Measurements from ENCODE around the gene URB2. TPM values are rescaled to one million over a fixed set of nuclear protein-coding genes. Genes with fewer than 3 reads are reported as not detected.
A peak's percentile ranks its signal among the peaks of the same experiment; 100 is the strongest.
"Not testable (repeated sequence)": the region's sequence is repeated elsewhere in the genome, so short reads cannot be mapped to it uniquely, and the experiment has no call there.

Gene URB2
- 1 to 10 TPM; 3.6 to 8.4 TPM for total RNA-seq
- long read RNA-seq, full-length matches to known transcripts, result 2 of 8 reads
- long read RNA-seq, partial matches to known transcripts, result 4 of 8 reads
- long read RNA-seq, other reads (novel, unspliced or antisense), result 2 of 8 reads

DNA sequence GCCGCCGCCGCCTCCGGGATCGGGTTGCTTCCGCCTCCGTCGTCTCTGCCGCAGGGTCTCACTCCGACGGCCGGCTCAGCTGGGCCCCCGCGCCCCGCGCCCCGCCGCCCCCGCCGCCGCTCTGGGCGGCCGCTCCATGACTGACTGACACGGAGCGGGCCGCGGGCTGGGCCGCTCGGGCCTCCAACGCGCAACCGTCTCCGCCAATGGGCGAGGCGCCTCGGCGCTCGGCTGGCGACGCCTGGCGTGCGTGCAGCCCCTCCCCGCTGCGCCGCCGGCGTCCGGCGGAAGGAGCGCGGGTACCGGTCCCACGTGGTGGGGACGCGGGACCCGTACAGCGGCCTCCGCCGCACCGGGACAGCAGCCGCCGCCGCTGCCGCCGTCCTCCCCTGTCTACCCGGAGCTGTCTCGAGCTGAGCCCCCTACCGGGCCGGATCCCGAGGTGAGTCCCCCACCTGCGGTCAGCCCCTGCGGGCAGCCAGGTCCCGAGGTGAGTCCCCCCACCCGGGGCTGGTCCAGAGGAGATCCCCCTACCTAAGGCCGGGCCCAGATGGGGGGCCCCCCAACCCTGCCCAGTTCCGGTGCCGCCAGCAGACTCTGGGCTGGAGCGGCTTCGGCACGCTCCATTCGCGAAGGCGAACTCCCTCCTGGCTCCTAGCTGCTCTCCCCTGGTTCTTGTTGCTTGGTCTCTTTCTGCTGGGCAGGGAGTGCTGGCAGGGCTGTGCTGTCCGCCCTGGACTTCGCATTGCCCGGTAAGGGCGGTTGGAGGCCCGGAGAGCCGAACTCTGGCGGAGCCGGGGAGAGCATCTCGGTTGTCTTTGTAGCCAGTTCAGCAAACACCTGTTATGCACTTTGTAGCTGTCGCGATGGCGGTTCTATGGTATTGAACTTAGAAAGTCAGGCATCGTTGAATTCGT lies at the start of gene URB2, which contains the start of gene TAF5L:
Gene URB2, plus strand, starts transcription at position 333 of the 917 bp plus-strand sequence. CDS start 1,387 bp downstream, outside the sequence.
Gene TAF5L, minus strand, starts transcription at position 208 of the 917 bp plus-strand sequence. CDS start 11,640 bp downstream, outside the sequence.
- peak; percentile 90 for DNase-seq
- ATAC-seq, result peak; percentile 98
- intact Hi-C loops (cut with DNase I), result loop anchor here in 1 of 2 donors (2.0 kb wide), 1 partner anchor 67 kb away; the partner anchor contains the start of gene ABCB10

DNA sequence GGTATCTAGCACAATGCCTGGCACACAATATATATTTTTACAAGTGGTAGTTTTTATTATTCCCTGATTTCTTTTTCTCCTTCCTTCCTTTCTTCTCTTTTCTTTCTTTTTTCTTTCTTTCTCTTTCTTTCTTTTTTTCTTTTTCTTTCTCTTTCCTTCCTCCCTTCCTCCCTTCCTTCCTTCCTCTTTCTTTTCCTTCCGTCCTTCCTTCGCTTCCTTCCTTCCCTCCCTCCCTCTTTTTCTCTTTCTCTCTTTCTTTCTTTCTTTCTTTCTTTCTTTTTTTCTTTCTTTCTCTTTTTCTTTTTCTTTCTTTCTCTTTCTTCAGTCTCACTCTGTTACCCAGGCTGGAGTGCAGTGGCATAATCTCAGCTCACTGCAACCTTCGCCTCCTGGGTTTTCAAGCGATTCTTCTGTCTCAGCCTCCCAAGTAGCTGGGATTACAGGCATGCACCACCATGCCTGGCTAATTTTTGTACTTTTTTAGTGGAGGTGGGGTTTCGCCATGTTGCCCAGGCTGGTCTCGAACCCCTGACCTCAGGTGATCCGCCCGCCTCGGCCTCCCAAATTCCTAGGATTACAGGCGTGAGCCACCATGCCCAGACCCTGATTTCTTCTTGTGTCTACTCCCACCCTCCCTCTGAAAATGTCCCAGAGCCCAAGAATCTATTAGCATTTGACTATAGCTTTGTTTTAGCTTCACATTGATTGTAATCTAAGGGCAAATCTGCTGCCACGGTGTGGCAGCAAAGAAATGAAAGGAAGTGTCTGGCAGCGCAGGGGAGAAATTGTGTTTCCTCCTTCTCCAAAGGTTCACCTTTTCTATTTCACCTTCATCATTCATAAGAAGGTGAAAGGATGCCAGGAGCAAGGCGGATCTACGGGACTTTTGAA lies 47.6 kb upstream of the URB2 start:
- no peak for ATAC-seq
- no peak for DNase-seq
- intact Hi-C loops (cut with DNase I), result no loop called here

DNA sequence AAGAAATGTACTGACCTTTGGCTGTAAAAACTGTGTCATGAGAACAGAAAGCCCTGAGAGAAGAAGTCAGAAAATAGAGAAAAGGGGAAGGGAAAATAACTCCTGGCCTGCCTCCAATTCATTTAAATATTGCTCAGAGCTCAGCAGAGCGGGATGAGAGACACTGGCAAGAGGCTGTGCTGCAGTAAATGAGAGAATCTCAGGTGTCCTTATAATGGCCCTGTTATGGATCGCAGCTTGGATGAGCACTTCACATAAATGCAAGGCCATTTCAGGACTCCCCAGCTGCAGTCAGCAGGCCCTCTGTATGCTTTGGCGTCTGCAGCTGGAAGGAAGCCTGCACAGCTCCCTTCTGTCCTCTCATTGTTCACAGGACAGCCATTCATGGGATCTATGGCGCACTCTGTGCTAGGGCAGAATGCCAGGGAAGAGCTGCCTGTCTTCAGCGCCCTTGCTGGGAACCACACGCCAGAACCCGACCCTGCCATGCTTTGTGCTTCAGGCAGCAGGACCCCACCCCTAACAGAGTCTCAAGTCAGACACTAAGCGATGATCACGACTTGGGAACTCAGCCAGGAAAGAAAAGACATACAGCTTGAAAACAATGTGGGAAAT lies 46.9 kb upstream of the URB2 start:
- ATAC-seq (peak; percentile 87 to 91), DNase-seq (peak; percentile 67)
- intact Hi-C loops (cut with DNase I), result no loop called here

DNA sequence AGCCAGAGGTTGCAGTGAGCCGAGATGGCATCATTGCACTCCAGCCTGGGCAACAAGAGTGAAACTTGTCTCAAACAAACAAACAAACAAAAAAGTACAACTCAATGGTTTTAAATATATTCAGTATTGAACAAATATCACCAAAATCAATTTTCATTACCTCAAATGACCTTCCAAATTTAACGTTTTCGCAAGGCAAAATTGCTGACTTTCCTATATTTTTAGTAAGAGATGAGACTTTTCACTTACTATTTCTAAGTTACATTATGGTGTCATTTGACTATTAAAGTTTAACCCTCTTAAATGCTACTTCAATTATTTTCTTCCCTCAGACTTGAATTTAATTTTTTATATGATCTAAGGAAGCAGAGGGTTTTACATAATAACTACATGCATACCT lies 44.6 kb upstream of the URB2 start:
- intact Hi-C loops (cut with DNase I), result no loop called here
- ATAC-seq, result no peak
- no peak for DNase-seq

DNA sequence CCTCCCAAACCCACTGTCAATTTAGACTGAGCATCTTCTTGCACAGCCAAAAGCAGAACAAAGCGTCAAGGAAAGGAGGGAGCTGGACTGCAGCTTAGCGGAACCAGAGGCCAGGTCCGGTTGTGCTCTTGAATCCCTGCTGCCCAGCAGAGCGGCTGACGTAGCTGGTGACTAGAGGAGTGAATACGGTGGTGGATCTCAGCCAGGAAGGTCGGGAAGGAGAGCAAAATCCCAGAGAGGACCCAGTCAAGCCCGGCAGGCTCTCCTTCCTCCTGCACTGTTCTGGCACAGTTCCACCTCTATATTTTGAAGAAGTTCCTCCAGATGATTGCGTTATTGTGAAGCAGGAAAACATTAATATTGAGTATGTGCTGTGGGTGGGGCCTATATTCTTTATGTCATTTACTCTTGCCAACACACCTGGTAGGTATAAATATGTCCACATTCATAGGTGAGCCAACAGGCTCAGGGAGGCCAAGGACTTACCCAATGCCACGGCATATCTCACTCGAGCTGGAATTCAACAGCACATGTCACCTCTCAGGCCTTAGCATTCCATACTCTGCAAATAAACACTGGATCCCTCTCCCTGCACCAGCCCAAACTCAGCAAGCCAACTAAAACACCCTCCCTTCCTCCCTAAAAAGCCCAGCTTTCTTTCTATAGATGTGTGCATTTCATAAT lies 43.9 kb upstream of the URB2 start:
- intact Hi-C loops (cut with DNase I), result no loop called here
- peak; percentile 64 for DNase-seq
- ATAC-seq, result peak; percentile 42 to 79

DNA sequence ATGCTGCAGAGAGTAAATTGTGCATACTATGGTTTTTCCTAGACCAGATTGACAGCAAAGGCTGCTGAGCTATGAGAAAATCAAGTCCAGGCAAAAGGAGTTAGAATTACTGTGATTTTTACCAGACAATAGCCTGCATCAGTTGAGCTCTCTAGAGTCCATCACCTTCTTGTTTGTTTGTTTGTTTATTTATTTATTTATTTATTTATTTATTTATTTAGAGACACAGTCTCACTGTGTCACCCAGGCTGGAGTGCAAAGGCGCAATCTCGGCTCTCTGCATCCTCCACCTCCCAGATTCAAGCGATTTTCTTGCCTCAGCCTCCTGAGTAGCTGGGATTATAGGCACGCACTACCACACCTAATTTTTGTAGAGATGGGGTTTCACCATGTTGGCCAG lies 43.3 kb upstream of the URB2 start:
- intact Hi-C loops (cut with DNase I), result no loop called here
- no peak for ATAC-seq
- DNase-seq, result no peak

DNA sequence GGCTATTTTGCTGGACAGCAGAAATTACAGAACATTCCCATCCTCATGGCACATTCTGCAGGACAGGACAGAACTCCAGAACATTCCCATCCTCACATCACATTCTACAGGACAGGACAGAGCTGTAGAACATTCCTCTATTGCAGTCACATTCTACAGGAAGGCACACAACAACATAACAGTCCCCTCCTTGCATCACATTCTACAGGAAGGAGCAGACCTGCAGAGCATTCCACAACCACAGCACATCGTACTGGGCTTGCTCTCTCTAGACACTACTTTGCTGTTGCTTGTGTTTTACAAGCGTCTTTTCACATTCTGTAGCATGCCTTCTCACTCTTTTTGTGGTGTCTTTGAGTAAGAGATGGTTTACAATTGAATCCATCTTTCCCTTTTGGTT lies 40.7 kb upstream of the URB2 start:
- DNase-seq, result no peak
- intact Hi-C loops (cut with DNase I), result no loop called here
- no peak for ATAC-seq

DNA sequence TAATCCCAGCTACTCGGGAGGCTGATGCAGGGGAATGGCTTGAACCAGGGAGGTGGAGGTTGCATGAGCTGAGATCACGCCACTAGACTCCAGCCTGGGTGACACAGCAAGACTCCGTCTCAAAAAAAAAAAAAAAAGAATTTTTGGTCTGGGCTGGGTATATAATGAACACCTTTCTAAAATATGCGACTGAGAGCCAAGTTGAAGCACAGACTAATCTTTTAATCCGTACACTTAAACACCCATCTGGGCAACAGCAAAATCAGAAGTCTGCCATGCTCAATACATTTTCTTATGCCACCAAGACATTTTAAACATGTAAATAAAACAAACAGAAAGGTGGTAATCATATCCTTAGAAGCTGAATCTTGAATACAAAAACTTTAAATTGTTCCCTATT lies 35.9 kb upstream of the URB2 start:
- DNase-seq (no peak), ATAC-seq (no peak)
- intact Hi-C loops (cut with DNase I), result no loop called here

DNA sequence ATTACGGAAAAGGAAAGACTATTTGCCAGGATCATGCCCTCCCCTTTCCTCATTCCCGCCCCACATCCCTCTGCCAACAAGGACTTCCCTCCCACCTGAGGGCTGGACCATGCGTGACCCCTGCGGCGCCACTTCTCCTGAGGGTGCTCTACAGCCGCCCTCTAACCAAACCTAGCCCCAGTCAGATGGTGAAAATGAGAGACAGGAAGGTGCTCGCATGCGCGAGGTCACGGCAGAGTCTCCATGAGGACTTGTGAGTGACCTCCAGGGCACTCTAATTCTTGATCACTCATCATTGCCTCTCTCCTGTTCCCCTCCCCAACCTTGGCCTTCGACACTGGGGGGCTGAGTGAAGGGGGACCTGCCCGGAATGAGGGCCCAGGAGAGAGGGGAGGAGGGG lies 32.2 kb upstream of the URB2 start:
- DNase-seq (no peak), ATAC-seq (no peak)
- intact Hi-C loops (cut with DNase I), result no loop called here

DNA sequence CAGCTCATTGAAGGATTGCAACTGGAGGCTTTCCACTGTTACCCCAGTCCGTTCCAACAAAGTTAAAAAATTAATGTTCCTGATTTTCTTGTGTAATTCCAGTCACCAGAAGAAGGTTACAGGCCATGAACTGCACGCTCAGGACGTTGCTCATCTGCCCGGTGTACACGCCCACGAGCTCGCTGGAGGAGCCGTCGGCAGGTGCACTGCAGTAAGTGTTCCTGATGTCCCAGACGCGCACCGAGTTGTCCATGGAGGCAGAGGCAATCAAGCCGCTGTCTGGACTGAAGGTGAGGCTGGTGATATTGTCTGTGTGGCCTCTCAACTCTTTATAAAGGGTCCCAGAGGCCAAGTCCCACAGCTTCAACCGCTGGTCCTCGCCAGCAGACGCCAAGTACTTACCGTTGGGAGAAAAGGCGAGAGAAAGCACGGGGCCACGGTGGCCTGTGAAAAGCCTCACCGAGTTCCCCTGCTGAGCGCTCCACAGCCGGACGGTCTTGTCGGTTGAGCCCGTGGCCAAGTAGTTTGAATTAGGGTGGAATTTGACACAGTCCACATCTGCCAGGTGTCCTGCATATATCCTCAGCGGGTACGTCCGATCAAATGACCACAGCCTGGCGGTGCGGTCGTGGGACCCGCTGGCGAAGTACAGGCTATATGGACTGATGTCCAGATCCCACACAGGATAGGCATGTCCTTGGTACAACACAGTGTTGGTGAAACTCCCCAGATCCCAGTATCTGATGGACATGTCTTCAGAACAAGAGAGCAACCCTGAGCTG lies 31.6 kb upstream of the URB2 start:
- DNase-seq, result no peak
- intact Hi-C loops (cut with DNase I), result no loop called here
- ATAC-seq, result no peak

DNA sequence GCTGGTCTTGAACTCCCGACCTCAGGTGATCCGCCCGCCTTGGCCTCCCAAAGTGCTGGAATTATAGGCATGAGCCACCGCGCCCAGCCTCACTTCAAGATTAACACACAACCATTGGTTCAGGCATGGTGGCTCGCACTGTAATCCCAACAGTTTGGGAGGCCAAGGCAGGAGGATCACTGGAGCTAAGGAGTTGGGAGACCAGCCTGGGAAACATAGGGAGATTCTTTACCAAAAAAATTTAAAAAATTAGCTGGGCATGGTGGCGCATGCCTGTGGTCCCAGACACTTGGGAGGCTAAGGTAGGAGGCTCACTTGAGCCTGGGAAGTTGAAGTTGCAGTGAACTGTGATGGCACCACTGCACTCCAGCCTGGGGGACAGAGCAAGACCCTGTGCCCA lies 30.2 kb upstream of the URB2 start:
- intact Hi-C loops (cut with DNase I); DNase-seq; ATAC-seq: not testable (repeated sequence)

DNA sequence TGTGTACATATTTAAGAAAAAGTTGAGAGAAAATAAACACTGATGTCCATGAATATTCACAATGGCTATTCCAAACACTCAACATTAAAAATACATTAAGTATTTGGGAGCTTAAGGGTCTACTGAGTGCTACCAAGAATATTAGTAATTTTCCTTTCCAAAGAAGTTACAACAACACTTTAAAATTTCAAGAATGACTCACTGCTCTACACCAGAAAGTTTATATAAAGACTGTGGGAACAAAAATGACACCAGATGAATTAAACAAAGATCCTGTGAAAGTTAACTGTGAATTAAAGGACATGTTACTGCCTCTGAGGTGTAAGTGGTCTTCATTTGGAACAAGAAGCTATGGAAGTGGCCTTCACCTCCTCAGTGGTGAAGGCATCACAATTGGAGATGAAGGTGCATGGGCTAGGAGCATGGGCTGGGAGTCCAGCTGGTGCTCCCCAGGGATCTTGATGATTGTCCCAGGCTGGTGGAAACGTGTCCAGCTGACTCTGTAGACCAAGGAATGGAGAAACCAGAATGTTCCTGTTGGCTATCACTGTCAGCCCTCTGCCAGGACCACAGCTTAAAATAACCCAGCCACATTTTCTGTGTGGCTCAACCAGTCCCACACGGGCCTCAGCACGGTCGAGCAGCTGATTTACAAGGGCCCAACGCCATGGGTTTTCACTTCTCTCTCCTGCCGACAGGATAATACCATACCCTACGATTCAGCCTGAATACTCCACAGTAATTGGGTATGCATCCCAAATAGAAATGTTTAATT lies 28.9 kb upstream of the URB2 start:
- ATAC-seq (peak; percentile 94 to 96), DNase-seq (peak; percentile 62)
- intact Hi-C loops (cut with DNase I), result no loop called here

DNA sequence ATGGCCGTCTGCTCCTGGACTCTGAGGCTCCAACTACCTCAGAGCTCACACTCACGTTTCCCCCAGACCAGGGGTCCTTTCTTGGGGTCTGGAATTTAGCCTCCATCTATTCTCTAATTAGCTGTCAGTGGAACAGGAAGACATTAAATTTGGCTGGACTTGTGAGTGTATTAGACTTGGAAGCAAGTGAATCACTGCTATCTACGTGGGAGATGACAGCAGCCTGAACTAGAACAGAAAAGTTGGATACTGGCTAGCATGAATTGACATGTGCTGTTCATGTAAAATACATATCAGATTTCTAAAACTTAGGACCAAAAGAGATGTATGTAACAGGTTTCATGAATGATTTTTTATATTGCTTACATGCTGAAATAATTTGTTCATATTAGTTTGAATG lies 28.2 kb upstream of the URB2 start:
- ATAC-seq (peak; percentile 10 to 63), DNase-seq (no peak)
- intact Hi-C loops (cut with DNase I), result no loop called here

DNA sequence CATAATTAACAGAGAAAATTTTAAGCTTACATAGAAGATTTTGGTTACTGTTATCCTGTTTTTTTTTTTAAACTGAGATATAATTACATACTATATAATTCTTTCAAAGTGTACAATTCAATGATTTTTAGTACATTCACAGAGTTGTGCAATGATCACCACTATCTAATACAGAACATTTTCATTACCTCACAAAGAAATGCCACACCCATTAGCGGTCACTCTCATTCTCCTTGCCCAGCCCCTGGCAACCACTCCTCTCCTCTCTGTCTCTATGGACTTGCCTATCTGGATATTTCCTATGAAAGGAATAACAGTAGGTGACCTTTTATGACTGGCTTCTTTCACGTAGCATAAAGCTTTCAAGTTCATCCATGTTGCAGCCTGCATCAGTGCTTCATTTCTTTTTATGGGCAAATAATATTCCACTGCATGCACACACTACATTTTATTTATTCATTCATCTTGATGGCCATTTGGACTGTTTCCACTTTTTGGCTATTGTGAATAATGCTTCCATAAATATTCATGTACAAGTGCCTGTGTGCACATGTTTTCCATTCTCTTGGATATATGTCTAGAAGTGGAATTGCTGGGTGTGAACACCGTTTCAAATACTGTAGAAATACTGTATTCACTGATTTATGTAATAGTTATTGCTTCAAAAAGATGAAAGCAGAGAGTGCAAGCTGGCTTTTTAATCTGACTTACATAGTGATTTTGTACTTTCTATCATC lies 26.7 kb upstream of the URB2 start:
- intact Hi-C loops (cut with DNase I), result no loop called here
- DNase-seq, result no peak
- no peak for ATAC-seq

DNA sequence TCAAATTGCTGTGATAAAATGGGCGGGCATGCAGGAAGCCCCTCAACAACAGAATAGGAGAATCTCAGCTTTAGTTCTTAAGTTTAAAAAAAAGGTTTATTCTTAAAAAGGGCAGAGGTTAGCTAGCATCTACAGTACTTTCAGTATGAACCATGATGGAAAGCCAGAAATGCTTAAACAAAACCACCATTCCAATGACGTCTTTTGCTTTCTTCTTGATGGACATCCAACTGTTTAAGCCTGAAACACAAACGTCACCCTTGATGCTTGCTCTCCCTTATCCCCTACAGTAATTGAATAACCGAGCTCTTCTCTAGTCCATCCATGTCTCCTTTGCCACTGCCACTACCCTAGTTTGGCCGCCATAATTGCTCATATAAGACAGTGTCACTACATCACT lies 25.8 kb upstream of the URB2 start:
- intact Hi-C loops (cut with DNase I), result no loop called here
- DNase-seq (no peak), ATAC-seq (no peak)

DNA sequence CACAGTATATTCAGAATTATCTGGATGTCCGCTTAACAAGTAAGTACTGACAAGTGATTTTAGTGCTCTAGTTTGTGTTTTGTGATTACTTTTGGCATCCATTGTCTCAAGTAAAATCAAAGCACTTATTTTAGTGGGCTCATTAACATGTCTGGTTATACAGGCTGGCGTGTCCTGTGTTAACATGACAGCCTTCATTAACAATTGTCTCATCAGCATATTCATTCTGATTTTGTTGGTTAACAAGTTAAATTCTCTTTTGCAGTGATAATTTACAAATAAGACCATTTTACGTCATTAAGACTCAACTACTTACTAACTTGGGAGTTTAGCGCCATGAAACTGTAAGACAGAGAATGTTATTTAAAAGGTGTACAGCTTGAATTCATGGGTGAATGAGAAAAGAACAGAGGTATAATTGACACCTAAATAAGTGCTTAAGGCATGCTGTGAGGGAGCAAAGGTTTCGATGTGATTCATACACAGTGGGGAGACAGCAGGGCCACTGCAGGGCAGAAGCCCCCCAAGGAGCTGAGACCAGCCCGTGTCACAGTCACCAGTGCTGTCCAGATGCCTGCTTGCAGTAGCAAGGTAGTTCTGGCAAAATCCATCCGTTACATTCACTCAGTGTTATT lies 22.6 kb upstream of the URB2 start:
- intact Hi-C loops (cut with DNase I), result no loop called here
- ATAC-seq, result no peak
- no peak for DNase-seq
